Stimulated activated CD8-positive, alpha-beta memory T cell treated with anti-CD3 and anti-CD28 coated beads, Interleukin-4, amount 100 ng/mL, for 24 hours (primary cell): ENCODE results near the gene FCRL6.

Experiments used
- DNase-seq: peaks from one replicate; pipeline ENCODE4 v3.0.0-alpha.2; 2020; ENCODE audit warnings: low read depth

FCRL6 gene

DNA sequence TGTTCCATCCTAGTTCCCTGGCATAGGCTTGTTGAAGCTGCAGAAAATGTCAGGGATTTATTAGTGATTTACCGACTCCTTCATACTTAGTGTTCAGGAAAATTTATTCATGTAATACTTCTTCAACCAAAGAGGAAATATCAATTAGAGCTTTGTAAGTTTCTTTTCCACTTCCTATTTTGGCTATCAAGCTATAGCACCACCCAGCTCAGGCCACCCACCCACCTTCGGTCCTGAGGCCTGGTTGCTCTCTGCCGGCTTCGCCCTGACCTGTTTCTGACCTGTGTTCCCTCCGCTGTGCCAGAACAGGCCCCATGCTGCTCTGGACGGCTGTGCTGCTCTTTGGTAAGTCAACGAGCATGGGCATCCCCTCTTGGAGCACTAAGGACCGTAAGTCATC is at the start of gene FCRL6:
Gene FCRL6, plus strand, starts transcription at position 250 of the 400 bp plus-strand sequence. Its CDS starts 65 bp downstream, at position 315.
- no peak for DNase-seq

GRCh38 chr1:159753386-159753785 is 48.8 kb upstream of the FCRL6 start:
- no peak for DNase-seq

GRCh38 chr1:159755451-159756007 is 46.6 kb upstream of the FCRL6 start:
- no peak for DNase-seq

DNA sequence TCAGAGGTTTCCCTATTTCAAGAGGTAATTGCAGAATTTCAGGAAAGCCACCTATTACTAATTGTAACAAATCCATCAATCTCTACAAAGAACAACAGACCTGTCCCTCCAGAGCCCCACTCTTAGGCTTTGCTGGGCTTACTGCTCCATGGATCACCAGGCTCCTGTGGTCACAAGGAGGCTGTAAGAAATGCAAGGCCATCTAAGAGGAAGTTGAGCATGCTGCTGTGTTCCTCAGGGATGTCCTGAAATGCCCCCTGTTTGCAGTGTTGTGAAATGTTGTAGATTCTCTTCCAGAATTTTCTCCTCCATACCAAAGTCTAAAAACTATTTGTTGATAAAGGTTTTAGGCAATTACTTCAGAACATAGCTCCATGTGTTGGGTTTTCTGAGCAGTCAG is 45.8 kb upstream of the FCRL6 start:
- no peak for DNase-seq

DNA sequence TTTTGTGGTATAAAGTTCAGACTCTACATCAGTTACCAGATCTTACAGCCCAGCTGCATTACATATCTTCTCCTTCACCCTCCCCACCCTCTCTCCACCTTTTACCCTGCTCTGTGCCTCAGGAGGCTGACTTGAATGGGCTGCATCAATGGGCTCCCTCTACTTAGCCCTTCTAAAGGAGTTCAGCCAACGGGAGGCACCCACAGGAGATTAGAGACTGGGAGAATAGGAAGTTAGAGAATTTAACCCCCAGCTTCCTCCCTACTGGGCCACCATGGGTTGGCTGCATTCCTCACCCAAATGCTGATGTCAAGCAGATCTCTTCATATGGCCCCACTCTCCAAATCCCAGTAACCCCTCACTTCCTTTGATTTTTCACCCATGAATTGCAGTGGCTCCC is 38.5 kb upstream of the FCRL6 start:
- DNase-seq: no peak

DNA sequence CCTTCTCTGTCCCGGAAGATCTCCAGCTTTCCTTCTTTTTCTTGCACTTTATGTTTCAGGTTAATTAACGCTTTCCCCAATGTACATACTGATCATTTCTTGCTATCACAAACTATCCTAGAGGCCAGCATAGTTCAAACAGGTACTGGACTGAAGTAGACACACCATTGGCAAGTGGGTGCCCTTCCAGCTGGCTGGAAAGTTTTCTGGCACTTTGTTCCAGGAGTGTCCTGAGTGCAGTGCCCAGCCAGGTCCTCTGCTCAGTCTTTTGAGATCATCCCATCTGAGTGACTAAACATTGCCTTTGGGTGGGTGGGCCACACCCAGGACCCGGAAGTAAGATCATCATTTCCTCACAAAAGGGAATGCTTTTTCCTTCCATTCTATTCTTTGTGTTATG is 36.4 kb upstream of the FCRL6 start:
- no peak for DNase-seq

DNA sequence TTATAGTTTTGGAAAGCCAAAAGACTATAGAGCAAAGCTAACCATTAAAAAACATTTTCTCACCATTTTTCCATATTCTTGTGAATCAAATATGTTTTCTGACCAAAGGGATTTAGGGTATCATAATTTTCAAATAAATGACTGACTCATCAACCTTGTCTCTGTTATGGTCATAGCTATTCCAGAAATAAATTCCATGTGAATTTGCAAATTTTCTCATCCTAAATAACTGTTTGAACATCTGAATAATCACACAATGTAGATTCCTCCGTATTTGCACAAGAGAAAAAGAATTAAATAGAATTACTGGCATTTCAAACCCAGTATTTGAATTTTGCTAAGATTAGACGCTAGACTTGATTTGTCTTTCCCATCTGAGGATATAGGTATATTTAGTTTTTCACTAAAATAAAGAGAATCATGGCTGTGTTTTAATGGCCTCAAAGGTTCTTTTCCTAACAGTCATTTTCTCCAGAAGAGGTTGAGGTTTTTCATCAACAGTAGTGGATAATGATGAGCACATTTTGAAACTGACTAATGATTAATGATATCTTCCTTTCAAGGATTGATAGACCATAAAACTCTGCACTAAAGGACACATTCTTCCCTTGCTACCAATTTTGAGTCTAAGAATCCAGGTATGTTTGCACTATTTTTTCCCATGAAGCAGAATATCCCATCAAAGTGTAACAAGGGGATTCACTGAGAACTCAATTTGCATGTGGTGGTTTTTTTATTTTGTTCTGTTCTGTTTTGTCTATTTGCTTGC is 30.8 kb upstream of the FCRL6 start:
- DNase-seq: no peak

DNA sequence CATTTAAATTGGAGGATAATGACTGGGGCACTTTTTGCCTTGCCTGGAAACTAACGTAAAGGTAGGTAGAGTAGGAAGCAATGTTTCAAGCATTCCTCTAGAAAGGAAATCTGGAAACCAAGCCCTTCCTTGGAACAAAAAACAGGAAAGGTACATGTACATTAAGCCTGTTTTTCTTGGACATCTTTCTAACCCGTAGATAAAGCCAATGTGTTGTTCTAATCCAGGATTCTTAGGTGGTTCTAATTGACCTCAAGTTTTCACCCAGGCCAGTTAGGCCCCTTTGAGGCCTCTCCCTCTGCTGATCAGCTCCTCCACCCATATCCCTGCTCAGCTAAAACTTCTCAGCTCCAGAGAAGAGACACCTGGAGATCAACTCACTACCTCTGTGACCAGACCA is 27.7 kb upstream of the FCRL6 start:
- no peak for DNase-seq

DNA sequence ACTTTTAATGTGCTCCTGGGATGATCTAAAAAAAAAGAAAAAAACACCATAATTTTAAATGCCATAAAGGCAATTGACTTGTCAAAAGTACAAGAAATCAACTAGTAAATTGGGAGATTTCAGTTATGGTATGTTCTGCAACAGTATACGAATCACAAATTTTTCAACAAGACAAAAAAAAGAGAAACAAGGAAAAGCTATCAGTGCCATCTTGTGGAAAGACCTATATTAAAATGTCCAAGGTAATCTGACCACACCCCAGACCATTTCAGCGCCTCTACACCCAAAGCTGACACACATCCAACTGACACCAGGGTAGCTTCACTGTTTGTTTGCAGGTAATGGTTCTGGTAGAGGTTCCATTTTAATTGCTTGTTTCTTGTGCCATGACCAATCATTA is 26.4 kb upstream of the FCRL6 start:
- DNase-seq: no peak

GRCh38 chr1:159778266-159778665 is 23.9 kb upstream of the FCRL6 start:
- DNase-seq: no peak

GRCh38 chr1:159779403-159779851 is 22.7 kb upstream of the FCRL6 start:
- no peak for DNase-seq

DNA sequence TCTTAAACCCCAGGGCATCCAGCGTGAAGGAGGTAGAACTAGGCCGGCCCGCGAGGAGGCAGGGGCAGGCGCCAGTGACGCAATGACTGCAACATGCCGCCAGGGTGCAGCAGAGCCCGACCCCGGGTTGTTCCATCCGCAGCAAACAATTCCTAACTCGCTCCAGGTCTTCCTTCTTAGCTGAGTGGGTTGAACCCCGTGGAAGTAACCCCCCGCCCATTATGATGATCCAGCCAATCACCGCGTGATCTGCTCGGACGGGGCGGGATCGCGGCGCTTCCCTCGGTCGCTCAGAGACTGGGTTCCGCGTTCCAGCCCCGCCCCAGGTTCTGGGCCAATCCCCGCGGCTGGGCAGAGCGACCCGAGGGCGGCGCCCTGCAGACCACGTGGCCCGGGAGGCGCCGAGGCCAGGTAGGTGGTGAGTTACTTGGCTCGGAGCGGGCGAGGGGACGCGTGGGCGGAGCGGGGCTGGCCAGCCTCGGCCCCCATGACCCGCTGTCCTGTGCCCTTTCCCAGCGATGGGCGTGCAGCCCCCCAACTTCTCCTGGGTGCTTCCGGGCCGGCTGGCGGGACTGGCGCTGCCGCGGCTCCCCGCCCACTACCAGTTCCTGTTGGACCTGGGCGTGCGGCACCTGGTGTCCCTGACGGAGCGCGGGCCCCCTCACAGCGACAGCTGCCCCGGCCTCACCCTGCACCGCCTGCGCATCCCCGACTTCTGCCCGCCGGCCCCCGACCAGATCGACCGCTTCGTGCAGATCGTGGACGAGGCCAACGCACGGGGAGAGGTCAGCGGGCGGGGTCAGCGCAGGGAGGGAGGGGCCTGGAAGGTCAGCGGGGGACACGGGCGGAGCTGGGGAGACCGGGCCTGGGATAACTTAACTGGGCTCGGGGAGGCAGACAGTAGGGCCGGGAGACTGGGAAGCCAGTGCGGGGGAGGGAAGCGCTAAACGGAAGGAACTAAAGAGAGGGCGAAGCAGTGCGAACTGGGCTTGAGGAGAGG is 21.3 kb upstream of the FCRL6 start, which contains the start of gene DUSP23:
Gene DUSP23, plus strand, starts transcription at position 380 of the 1,000 bp plus-strand sequence. Its CDS starts 139 bp downstream, at position 519.
- peak; percentile 91 for DNase-seq

- no peak for DNase-seq
These were observed 20.2 kb upstream of the FCRL6 start for GRCh38 chr1:159781992-159782391.

GRCh38 chr1:159783724-159784123 is 18.4 kb upstream of the FCRL6 start:
- DNase-seq: no peak

DNA sequence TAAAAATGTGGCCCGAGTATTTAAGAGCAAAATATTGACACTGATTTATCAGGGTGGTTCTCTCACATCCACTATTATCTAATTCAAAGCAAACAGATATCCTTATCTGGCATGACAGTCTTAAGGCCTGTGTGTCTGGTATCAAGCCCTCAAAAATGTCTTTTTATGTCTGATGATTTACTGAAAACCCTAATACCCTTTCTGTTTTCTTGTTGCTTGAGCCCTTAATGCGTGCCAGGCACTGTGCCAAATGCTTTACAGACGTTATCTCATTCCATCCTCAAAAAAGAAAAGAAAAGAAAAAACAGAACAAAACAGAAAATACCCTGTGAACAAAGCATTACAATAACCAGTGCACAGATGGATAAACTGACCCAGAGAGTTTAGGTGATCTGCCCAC is 15.7 kb upstream of the FCRL6 start:
- no peak for DNase-seq

GRCh38 chr1:159786966-159787365 is 15.2 kb upstream of the FCRL6 start:
- no peak for DNase-seq

GRCh38 chr1:159790237-159790917 is 11.8 kb upstream of the FCRL6 start:
- DNase-seq: no peak

- no peak for DNase-seq
These were observed 11.1 kb upstream of the FCRL6 start for GRCh38 chr1:159791031-159791430.

GRCh38 chr1:159791461-159791860 is 10.7 kb upstream of the FCRL6 start:
- no peak for DNase-seq

GRCh38 chr1:159795534-159795933 is 6.6 kb upstream of the FCRL6 start:
- DNase-seq: no peak

GRCh38 chr1:159798893-159799292 is 3.3 kb upstream of the FCRL6 start:
- peak; percentile 16 for DNase-seq

DNA sequence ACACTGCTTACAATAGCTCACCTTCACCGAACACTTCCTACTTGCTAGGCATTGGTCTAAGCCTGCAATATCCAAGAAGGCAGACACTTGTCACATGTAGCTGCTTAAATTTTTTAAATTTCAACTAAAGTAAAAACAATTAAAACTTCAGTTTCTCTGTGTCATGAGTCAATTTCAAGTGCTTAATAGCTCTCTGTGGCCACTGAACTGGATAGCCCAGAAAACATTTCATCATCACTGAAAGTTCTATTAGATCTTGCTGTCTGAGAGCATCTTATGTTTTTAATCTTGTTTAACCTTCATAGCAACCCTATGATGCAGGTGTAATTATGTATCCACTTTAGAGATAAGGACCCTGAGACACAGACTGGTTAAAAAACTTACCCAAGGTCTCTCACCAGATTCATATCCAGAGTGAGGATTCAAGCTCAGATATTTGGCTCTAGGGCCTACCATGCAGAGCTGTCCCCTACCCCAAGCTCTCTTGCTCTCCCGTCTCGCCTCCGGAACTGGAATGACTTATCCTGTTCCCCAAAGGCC is 2.6 kb upstream of the FCRL6 start:
- no peak for DNase-seq
